Neural progenitor cell (in vitro differentiated cells): ENCODE data around the gene ERC2. TPM values are rescaled to one million over a fixed set of nuclear protein-coding genes. Genes with fewer than 3 reads are reported as not detected.

Experiments used
- DNase-seq: peaks from one replicate; pipeline ENCODE4 v3.0.0-alpha.2; 2016; ENCODE audit warnings: low spot score
- H2AFZ ChIP-seq: fragments of 200-600 bp; sonication (generic); replicated peaks from 2 replicates; pipeline ENCODE4 v1.6.1; 2016; ENCODE audit warnings: antibody characterized with exemption
- H3F3A ChIP-seq: fragments of 200-600 bp; sonication (generic); 2 replicates; pipeline ENCODE4 v1.6.1; 2016; ENCODE audit warnings: antibody characterized with exemption, low read depth
- H3K27ac ChIP-seq: fragments of 200-600 bp; sonication (generic); 2 replicates; pipeline ENCODE4 v1.5.1; 2016; ENCODE audit warnings: mild to moderate bottlenecking
- H3K27me3 ChIP-seq: fragments of 200-600 bp; sonication (generic); 2 replicates; pipeline ENCODE4 v1.6.1; 2016; ENCODE audit warnings: mild to moderate bottlenecking, moderate library complexity
- H3K36me3 ChIP-seq: fragments of 200-600 bp; sonication (generic); 2 replicates; pipeline ENCODE4 v1.5.1; 2016
- H3K4me1 ChIP-seq: fragments of 200-600 bp; sonication (generic); 2 replicates; pipeline ENCODE4 v1.6.1; 2016; ENCODE audit warnings: mixed run types
- H3K4me2 ChIP-seq: fragments of 200-600 bp; sonication (generic); 2 replicates; pipeline ENCODE4 v1.6.1; 2016
- H3K4me3 ChIP-seq: fragments of 200-600 bp; sonication (generic); 2 replicates; pipeline ENCODE4 v1.5.1; 2016
- H3K79me2 ChIP-seq: fragments of 200-600 bp; sonication (generic); 2 replicates; pipeline ENCODE4 v1.6.1; 2016; ENCODE audit warnings: low read depth
- H3K9ac ChIP-seq: fragments of 200-600 bp; sonication (generic); 2 replicates; pipeline ENCODE4 v1.6.1; 2016
- H3K9me3 ChIP-seq: fragments of 200-600 bp; sonication (generic); 2 replicates; pipeline ENCODE4 v1.5.1; 2016; ENCODE audit warnings: low read depth
- H4K20me1 ChIP-seq: fragments of 200-600 bp; sonication (generic); 2 replicates; pipeline ENCODE4 v1.6.1; 2016; ENCODE audit warnings: low read depth
- H3K27ac Mint-ChIP-seq: 3 replicates; pipeline ENCODE4 v1.8.0; 2021; ENCODE audit warnings: mixed read lengths
- H3K27me3 Mint-ChIP-seq: 2 replicates; pipeline ENCODE4 v1.8.0; 2022; ENCODE audit warnings: low read depth, mild to moderate bottlenecking, inconsistent platforms, moderate library complexity, mixed read lengths; ENCODE audit not compliant: insufficient read depth
- H3K36me3 Mint-ChIP-seq: 3 replicates; pipeline ENCODE4 v1.8.0; 2021; ENCODE audit warnings: mixed read lengths
- H3K4me1 Mint-ChIP-seq: 3 replicates; pipeline ENCODE4 v1.8.0; 2021; ENCODE audit warnings: mixed read lengths
- H3K4me3 Mint-ChIP-seq: 3 replicates; pipeline ENCODE4 v1.8.0; 2021; ENCODE audit warnings: mild to moderate bottlenecking, moderate library complexity, mixed read lengths
- H3K9me3 Mint-ChIP-seq: 3 replicates; pipeline ENCODE4 v1.8.0; 2020; ENCODE audit warnings: mixed read lengths
- EZH2 ChIP-seq: fragments of 200-600 bp; sonication (generic); IDR thresholded peaks from 2 replicates; pipeline ENCODE4 v1.6.1; 2017; ENCODE audit warnings: antibody characterized with exemption, mild to moderate bottlenecking, moderate library complexity
- EZH2phosphoT487 ChIP-seq: fragments of 200-600 bp; sonication (generic); IDR thresholded peaks from 2 replicates; pipeline ENCODE4 v1.6.1; 2017; ENCODE audit warnings: antibody characterized with exemption
- total RNA-seq: library from RNA; depleted of rRNA; stranded (reverse); fragments of >200 nt; gene quantifications from 2 replicates; pipeline ENCODE4 v1.2.3, GENCODE V29; 2015; ENCODE audit warnings: low replicate concordance
- TF ChIP-seq, protein P1 (sequence below): fragments of 200-600 bp; sonication (generic); IDR thresholded peaks from 2 replicates; pipeline ENCODE4 v1.5.1; 2017; ENCODE audit warnings: antibody characterized with exemption, mild to moderate bottlenecking

ERC2 gene
- total RNA-seq, 1 donor from 2014 or later: 24.8 TPM

DNA sequence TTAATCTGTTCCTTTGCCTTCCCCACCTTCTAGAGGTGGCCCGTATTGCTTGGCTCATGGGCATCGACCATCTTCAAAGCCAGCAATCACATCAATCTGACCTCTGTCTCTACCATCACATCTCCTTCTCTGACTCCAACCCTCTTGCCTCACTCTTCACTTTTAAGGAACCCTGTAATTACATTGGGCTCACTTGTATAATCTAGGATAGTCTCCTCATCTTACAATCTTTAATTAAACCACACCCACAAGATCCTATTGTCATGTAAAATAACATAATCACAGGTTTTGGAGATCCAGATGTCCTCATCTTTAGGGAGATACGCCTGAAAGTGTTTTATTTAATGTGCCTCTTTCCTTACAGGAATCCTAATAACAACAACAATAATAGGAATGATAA lies 234.5 kb downstream of the ERC2 start:
- Histone ChIP-seq H3K4me2 (no peak overlapping the region), H3K4me1 (no peaks in the 10 kb centered on the region)
- no peaks in the 10 kb centered on the region for H3K4me1 Mint-ChIP-seq

DNA sequence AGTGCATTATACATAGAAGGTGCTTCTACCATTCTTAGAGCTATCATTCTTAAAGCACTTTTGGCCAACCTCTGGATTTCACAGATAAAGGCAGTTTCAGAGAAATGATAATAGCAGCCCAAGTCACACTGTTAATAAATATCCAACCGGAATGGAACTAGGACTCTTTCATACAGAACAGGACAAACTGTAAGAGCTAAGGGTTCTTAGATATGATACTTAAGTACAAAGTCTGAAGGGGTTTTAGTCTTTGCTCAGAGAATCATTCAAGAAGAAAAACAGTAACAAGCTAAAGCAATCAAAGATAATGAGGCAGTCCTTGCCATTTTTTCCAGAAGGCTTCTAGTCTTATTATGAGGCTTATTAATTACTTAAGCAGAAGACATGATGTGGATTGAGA lies 239.0 kb downstream of the ERC2 start:
- no peak for TF ChIP-seq EZH2
- TF ChIP-seq, protein P1, sequence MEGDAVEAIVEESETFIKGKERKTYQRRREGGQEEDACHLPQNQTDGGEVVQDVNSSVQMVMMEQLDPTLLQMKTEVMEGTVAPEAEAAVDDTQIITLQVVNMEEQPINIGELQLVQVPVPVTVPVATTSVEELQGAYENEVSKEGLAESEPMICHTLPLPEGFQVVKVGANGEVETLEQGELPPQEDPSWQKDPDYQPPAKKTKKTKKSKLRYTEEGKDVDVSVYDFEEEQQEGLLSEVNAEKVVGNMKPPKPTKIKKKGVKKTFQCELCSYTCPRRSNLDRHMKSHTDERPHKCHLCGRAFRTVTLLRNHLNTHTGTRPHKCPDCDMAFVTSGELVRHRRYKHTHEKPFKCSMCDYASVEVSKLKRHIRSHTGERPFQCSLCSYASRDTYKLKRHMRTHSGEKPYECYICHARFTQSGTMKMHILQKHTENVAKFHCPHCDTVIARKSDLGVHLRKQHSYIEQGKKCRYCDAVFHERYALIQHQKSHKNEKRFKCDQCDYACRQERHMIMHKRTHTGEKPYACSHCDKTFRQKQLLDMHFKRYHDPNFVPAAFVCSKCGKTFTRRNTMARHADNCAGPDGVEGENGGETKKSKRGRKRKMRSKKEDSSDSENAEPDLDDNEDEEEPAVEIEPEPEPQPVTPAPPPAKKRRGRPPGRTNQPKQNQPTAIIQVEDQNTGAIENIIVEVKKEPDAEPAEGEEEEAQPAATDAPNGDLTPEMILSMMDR: no peak
- TF ChIP-seq EZH2phosphoT487: no peak
- Histone ChIP-seq H3K36me3 (no peaks in the 10 kb centered on the region), H3K79me2 (no peaks in the 10 kb centered on the region), H3K27ac (no peak overlapping the region), H3K4me3 (no peak overlapping the region), H2AFZ (no peak overlapping the region), H3F3A (no peaks in the 10 kb centered on the region), H4K20me1 (no peaks in the 10 kb centered on the region), H3K27me3 (no peaks in the 10 kb centered on the region), H3K4me2 (no peak overlapping the region), H3K9ac (no peak overlapping the region), H3K9me3 (no peaks in the 10 kb centered on the region), H3K4me1 (no peaks in the 10 kb centered on the region)
- Mint-ChIP-seq H3K4me3 (no peak overlapping the region), H3K36me3 (no peaks in the 10 kb centered on the region), H3K27me3 (peaks cover 2% of the 10 kb centered on the region), H3K27ac (no peak overlapping the region), H3K4me1 (no peaks in the 10 kb centered on the region), H3K9me3 (no peaks in the 10 kb centered on the region)
- DNase-seq: no peak

More for the DNA sequence above, 234.5 kb downstream of the ERC2 start:
- Histone ChIP-seq H4K20me1 (no peaks in the 10 kb centered on the region), H3K27me3 (no peaks in the 10 kb centered on the region), H3F3A (no peaks in the 10 kb centered on the region), H3K9me3 (no peaks in the 10 kb centered on the region), H3K36me3 (no peaks in the 10 kb centered on the region), H3K9ac (no peak overlapping the region), H2AFZ (no peak overlapping the region), H3K27ac (no peak overlapping the region), H3K79me2 (no peaks in the 10 kb centered on the region), H3K4me3 (no peak overlapping the region)
- H3K4me3 Mint-ChIP-seq: no peak overlapping the region
- no peak overlapping the region for H3K27ac Mint-ChIP-seq
- no peaks in the 10 kb centered on the region for H3K27me3 Mint-ChIP-seq
- TF ChIP-seq, protein P1: no peak
- TF ChIP-seq EZH2 (no peak), EZH2phosphoT487 (no peak)
- no peaks in the 10 kb centered on the region for H3K36me3 Mint-ChIP-seq
- no peak for DNase-seq
- H3K9me3 Mint-ChIP-seq: peaks cover 2% of the 10 kb centered on the region

DNA sequence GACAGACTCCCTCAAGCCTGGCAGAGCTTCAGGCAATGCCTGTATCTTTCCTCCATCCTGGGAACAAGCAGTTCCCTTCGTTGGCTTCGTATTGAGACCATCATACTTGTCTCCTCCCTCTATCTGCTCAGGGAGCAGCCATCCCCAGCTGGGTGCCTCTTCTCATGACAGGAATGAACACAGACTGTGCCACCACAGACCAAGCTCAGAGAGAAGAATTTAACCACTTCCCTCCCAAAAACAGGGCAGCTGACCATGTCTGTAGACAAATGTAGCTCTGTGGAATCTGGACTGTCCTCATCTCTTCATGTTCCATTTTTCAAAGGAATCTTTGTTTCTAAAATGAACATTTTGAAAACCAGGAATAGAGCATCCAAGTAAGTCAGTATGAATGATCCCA lies 245.4 kb downstream of the ERC2 start:
- Mint-ChIP-seq H3K27ac (no peak overlapping the region), H3K36me3 (no peaks in the 10 kb centered on the region), H3K4me1 (no peaks in the 10 kb centered on the region), H3K9me3 (no peaks in the 10 kb centered on the region), H3K4me3 (no peak overlapping the region), H3K27me3 (peaks cover 2% of the 10 kb centered on the region)
- TF ChIP-seq EZH2 (no peak), EZH2phosphoT487 (no peak)
- TF ChIP-seq, protein P1: no peak
- DNase-seq: no peak
- Histone ChIP-seq H3K4me2 (no peak overlapping the region), H3K27me3 (no peaks in the 10 kb centered on the region), H3F3A (no peaks in the 10 kb centered on the region), H3K4me1 (no peaks in the 10 kb centered on the region), H4K20me1 (no peaks in the 10 kb centered on the region), H3K36me3 (no peaks in the 10 kb centered on the region), H2AFZ (no peak overlapping the region), H3K27ac (no peak overlapping the region), H3K4me3 (no peak overlapping the region), H3K9me3 (no peaks in the 10 kb centered on the region), H3K9ac (no peak overlapping the region), H3K79me2 (no peaks in the 10 kb centered on the region)
